Breast epithelium (tissue), 4 donors: Measurements from ENCODE around the gene PAPPA. TPM values are rescaled to one million over a fixed set of nuclear protein-coding genes. Genes with fewer than 3 reads are reported as not detected.

ENCODE experiments used
- DNase-seq, 2 donors: peaks; one replicate each; pipeline ENCODE4 v3.0.0-alpha.2; 2019; ENCODE audit warnings: low spot score in 2 of 2
- H3K27ac ChIP-seq, 2 donors: fragments of 200-600 bp; sonication (generic) in 1 of 2; one replicate each; pipeline ENCODE4 v1.5.1; 2016 to 2019; ENCODE audit warnings: mild to moderate bottlenecking in 1 of 2
- H3K27me3 ChIP-seq, 2 donors: fragments of 200-600 bp; sonication (generic) in 1 of 2; one replicate each; pipeline versions ENCODE4 v1.5.1 to v1.6.0; 2017 to 2019; ENCODE audit warnings: control low read depth in 1 of 2, mild to moderate bottlenecking in 1 of 2
- H3K36me3 ChIP-seq: fragments of 200-600 bp; one replicate; pipeline ENCODE4 v1.5.1; 2019
- H3K4me1 ChIP-seq, 2 donors: fragments of 200-600 bp; sonication (generic); one replicate each; pipeline ENCODE4 v1.5.1; 2016 to 2019; ENCODE audit warnings: control low read depth in 1 of 2
- H3K4me3 ChIP-seq, 3 donors: fragments of 200-600 bp; sonication (generic); 1 replicate in 2 of 3; 2 replicates in 1 of 3; pipeline ENCODE4 v1.5.1; 2016 to 2019; ENCODE audit warnings: mild to moderate bottlenecking in 3 of 3, moderate library complexity in 2 of 3
- H3K9me3 ChIP-seq, 2 donors: fragments of 200-600 bp; sonication (generic) in 1 of 2; one replicate each; pipeline ENCODE4 v1.5.1; 2016 to 2019; ENCODE audit warnings: control low read depth in 1 of 2
- CTCF ChIP-seq, 3 donors: fragments of 450-650 bp; IDR thresholded peaks; one replicate each; pipeline ENCODE4 v1.5.1; 2016 to 2017; ENCODE audit warnings: antibody characterized with exemption in 3 of 3, mild to moderate bottlenecking in 3 of 3, moderate library complexity in 3 of 3
- POLR2A ChIP-seq: fragments of 450-650 bp; IDR thresholded peaks from one replicate; pipeline ENCODE4 v1.6.1; 2016; ENCODE audit warnings: antibody characterized with exemption, mild to moderate bottlenecking, moderate library complexity
- POLR2AphosphoS5 ChIP-seq, 3 donors: sonication (generic); formaldehyde crosslinking; IDR thresholded peaks; one replicate each; pipeline ENCODE4 v1.6.1; 2017; ENCODE audit warnings: antibody characterized with exemption in 3 of 3
- intact Hi-C: fragments of 100-400 bp; cut with DNase I; formaldehyde crosslinking; loops from one replicate; pipeline ENCODE4 v1.15.1; 2023; ENCODE audit warnings: low total_unique reads
- total RNA-seq, 3 donors: library from RNA; depleted of rRNA; stranded (reverse); fragments of >200 nt; gene quantifications; one replicate each; pipeline ENCODE4 v1.1.0, GENCODE V29; 2016

Gene PAPPA
- total RNA-seq, 3 donors from 2014 or later: 2.6 to 3.4 (median 3.4) TPM

DNA sequence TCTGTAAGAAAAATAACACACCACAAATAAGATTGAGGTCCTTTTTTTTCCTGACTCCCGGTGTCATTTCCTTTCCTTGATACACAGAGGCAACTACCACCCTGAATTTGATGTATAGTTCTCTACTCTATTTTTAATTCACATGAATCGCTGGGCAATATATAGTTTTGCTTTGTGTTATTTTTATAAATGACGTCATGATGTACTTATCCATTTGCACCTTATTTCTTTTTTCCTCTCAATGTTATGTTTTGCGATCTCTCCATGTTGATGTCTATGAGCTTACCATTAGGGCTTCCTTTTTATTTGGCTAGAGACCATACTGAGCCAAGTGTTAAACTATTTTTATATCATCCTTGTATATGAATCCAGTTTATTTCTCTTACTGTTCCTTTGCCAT lies 175.9 kb downstream of the PAPPA start:
- intact Hi-C loops: no loop called here
- no peak overlapping the region for H3K27ac ChIP-seq
- no peak overlapping the region for H3K4me3 ChIP-seq
- DNase-seq: no peak
- no peaks in the 10 kb centered on the region for H3K4me1 ChIP-seq
- no peaks in the 10 kb centered on the region for H3K27me3 ChIP-seq
- TF ChIP-seq POLR2AphosphoS5 (IDR thresholded peaks at IDR 0.05) (no peak), CTCF (IDR thresholded peaks at IDR 0.05) (no peak), POLR2A (no peak)
- no peaks in the 10 kb centered on the region for H3K9me3 ChIP-seq
- H3K36me3 ChIP-seq: no peaks in the 10 kb centered on the region

DNA sequence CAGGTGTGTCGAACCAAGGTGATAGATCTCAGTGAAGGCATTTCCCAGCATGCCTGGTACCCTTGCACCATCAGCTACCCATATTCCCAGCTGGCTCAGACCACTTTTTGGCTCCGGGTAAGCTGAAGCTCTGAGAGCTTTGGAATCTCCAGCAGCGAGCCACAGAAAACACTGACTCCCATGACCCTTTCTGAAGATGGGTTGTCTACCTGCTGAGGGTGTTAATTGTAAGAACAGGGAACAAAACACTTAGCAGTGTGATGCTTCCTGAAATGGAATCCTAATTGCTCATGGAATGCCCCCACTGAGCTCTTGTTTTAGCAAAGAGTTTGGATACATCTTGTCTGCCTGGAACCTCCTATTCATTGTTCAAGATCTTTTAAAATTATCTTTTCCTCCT lies 177.7 kb downstream of the PAPPA start:
- no peaks in the 10 kb centered on the region for H3K36me3 ChIP-seq
- no peaks in the 10 kb centered on the region for H3K9me3 ChIP-seq
- TF ChIP-seq CTCF (IDR thresholded peaks at IDR 0.05) (no peak), POLR2AphosphoS5 (IDR thresholded peaks at IDR 0.05) (no peak), POLR2A (no peak)
- H3K4me3 ChIP-seq: no peak overlapping the region
- H3K27ac ChIP-seq: no peak overlapping the region
- no peak for DNase-seq
- intact Hi-C loops: no loop called here
- H3K27me3 ChIP-seq: no peaks in the 10 kb centered on the region
- no peaks in the 10 kb centered on the region for H3K4me1 ChIP-seq

DNA sequence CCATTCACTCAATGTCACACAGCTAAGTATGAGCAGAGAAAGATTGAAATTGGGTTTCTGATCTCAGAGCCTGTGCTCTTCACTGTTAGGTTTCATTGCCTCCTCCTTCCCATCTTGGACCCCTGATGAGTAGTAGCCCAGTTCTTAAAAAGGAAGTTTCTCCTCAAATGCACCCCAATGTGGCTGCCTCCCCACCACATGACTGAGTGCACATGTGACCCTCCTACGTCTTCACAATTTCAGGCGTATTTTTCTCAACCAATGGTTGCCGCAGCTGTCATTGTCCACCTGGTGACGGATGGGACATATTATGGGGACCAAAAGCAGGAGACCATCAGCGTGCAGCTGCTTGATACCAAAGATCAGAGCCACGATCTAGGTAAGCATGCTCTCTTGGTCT lies 178.5 kb downstream of the PAPPA start:
- no peaks in the 10 kb centered on the region for H3K4me1 ChIP-seq
- H3K4me3 ChIP-seq: no peak overlapping the region
- intact Hi-C loops: no loop called here
- no peaks in the 10 kb centered on the region for H3K9me3 ChIP-seq
- H3K27me3 ChIP-seq: no peaks in the 10 kb centered on the region
- H3K27ac ChIP-seq: no peak overlapping the region
- DNase-seq: no peak
- H3K36me3 ChIP-seq: no peaks in the 10 kb centered on the region
- no peak for TF ChIP-seq CTCF (IDR thresholded peaks at IDR 0.05)
- no peak for TF ChIP-seq POLR2AphosphoS5 (IDR thresholded peaks at IDR 0.05)
- TF ChIP-seq POLR2A: no peak

DNA sequence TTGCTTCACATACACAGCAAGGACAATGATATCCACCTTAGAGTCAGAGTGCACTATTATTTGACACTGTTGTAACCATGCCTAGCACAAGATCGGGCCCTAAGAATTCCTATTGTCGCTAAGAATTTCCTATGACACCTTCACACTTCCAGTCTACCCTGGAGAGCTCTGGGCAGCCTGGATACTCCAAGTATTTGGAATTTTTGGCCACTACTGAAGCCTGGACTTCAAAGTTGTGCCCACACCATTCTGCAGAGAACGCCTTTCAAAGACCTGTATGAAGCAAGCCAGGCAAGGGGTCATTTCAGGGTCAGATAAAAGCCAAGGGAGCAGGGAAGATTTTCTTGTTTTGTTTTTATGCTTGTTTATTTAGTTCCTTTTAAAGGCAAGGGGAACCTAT lies 179.7 kb downstream of the PAPPA start:
- no peaks in the 10 kb centered on the region for H3K36me3 ChIP-seq
- H3K27me3 ChIP-seq: no peaks in the 10 kb centered on the region
- no peaks in the 10 kb centered on the region for H3K9me3 ChIP-seq
- DNase-seq: no peak
- H3K4me1 ChIP-seq: no peaks in the 10 kb centered on the region
- TF ChIP-seq POLR2AphosphoS5 (IDR thresholded peaks at IDR 0.05) (no peak), POLR2A (no peak), CTCF (IDR thresholded peaks at IDR 0.05) (no peak)
- intact Hi-C loops: no loop called here
- H3K4me3 ChIP-seq: no peak overlapping the region
- no peak overlapping the region for H3K27ac ChIP-seq

DNA sequence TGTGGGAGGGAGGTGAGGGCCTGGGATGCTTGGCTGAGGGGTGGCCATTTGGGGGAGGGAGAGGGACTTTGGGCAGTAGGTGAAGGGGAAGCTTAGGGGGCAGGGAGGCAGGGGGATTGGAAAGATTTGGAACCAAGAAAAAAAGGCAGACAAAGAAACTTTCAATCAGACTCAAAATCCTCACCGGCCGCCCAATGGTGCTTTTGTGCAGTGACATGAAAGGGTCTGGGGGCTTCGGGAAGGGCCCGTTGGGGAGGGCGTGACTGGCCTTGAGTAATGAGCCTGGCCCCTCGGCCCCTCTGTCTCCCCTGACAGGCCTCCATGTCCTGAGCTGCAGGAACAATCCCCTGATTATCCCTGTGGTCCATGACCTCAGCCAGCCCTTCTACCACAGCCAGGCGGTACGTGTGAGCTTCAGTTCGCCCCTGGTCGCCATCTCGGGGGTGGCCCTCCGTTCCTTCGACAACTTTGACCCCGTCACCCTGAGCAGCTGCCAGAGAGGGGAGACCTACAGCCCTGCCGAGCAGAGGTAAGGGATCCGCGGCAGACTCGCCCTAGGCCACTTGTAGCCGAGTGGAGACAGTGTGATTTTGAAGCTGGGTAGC lies 181.1 kb downstream of the PAPPA start:
- intact Hi-C loops: loop anchor here (5.0 kb wide), 1 partner anchor 662 kb away; no protein-coding TSS in a partner anchor
- TF ChIP-seq POLR2A: no peak
- no peak for TF ChIP-seq CTCF (IDR thresholded peaks at IDR 0.05)
- no peak for TF ChIP-seq POLR2AphosphoS5 (IDR thresholded peaks at IDR 0.05)
- Histone ChIP-seq H3K27ac (no peak overlapping the region), H3K9me3 (no peaks in the 10 kb centered on the region), H3K36me3 (no peaks in the 10 kb centered on the region), H3K27me3 (no peaks in the 10 kb centered on the region), H3K4me1 (no peaks in the 10 kb centered on the region), H3K4me3 (no peak overlapping the region)
- no peak for DNase-seq
